HepG2 (cell line): ENCODE data around the gene NFIC. TPM values are rescaled to one million over a fixed set of nuclear protein-coding genes. Genes with fewer than 3 reads are reported as not detected.

ENCODE experiments used
- BATF2 ChIP-seq: sonication (generic); formaldehyde crosslinking; IDR thresholded peaks from 2 replicates; pipeline ENCODE4 v1.8.0; 2022; ENCODE audit warnings: mild to moderate bottlenecking, missing genetic modification reagents, moderate library complexity
- CBX5 ChIP-seq: sonication (generic); formaldehyde crosslinking; IDR thresholded peaks from 2 replicates; pipeline ENCODE4 v1.4.0; 2020; ENCODE audit warnings: missing genetic modification reagents, borderline replicate concordance
- ELF1 ChIP-seq: sonication (generic); formaldehyde crosslinking; IDR thresholded peaks from 2 replicates; pipeline ENCODE4 v1.4.0; 2020; ENCODE audit warnings: missing genetic modification reagents
- FOXP1 ChIP-seq, 2 experiments: fragments of 450-650 bp in 1 of 2; IDR thresholded peaks; 2 replicates each; pipeline ENCODE4 v1.6.1; 2017 to 2018; ENCODE audit warnings: antibody characterized with exemption in 1 of 2
- HBP1 ChIP-seq: IDR thresholded peaks from 2 replicates; pipeline ENCODE4 v1.6.1; 2016; ENCODE audit warnings: low read depth, control low read depth
- HDAC1 ChIP-seq: sonication (generic); formaldehyde crosslinking; IDR thresholded peaks from 2 replicates; pipeline ENCODE4 v1.5.1; 2020; ENCODE audit warnings: mild to moderate bottlenecking, missing genetic modification reagents
- HNRNPUL1 ChIP-seq: fragments of 200-400 bp; formaldehyde crosslinking; IDR thresholded peaks from 2 replicates; pipeline ENCODE4 v1.6.1; 2017; ENCODE audit warnings: low read depth, mild to moderate bottlenecking, low read length, moderate library complexity
- MTA3 ChIP-seq: sonication (generic); formaldehyde crosslinking; IDR thresholded peaks from 2 replicates; pipeline ENCODE4 v1.4.0; 2020; ENCODE audit warnings: missing genetic modification reagents
- MTERF4 ChIP-seq: sonication (generic); formaldehyde crosslinking; IDR thresholded peaks from 2 replicates; pipeline ENCODE4 v1.8.0; 2023; ENCODE audit warnings: mild to moderate bottlenecking, missing genetic modification reagents
- MYNN ChIP-seq: sonication (generic); formaldehyde crosslinking; IDR thresholded peaks from 2 replicates; pipeline ENCODE4 v1.4.0; 2020; ENCODE audit warnings: mild to moderate bottlenecking, low read depth, missing genetic modification reagents
- NPAS2 ChIP-seq: sonication (generic); formaldehyde crosslinking; IDR thresholded peaks from 2 replicates; pipeline ENCODE4 v1.8.0; 2022; ENCODE audit warnings: mild to moderate bottlenecking, missing genetic modification reagents, borderline replicate concordance
- PCBP2 ChIP-seq: fragments of 200-400 bp; formaldehyde crosslinking; optimal IDR thresholded peaks from 2 replicates; pipeline ENCODE3; 2018; ENCODE audit warnings: low read length, low read depth; ENCODE audit not compliant: poor library complexity, severe bottlenecking
- POLR2AphosphoS2 ChIP-seq: IDR thresholded peaks from 2 replicates; pipeline ENCODE4 v1.6.1; 2011; ENCODE audit warnings: low read depth, low read length, improper control_type of control experiment
- SNAPC4 ChIP-seq: sonication (generic); formaldehyde crosslinking; IDR thresholded peaks from 2 replicates; pipeline ENCODE4 v1.4.0; 2020; ENCODE audit warnings: mild to moderate bottlenecking, missing genetic modification reagents
- TCF7 ChIP-seq: sonication (generic); IDR thresholded peaks from 2 replicates; pipeline ENCODE4 v1.6.1; 2016; ENCODE audit warnings: antibody characterized with exemption, low read depth
- ZBTB20 ChIP-seq: sonication (generic); formaldehyde crosslinking; IDR thresholded peaks from 2 replicates; pipeline ENCODE4 v1.8.1; 2023; ENCODE audit warnings: missing genetic modification reagents, low read depth, mild to moderate bottlenecking, borderline replicate concordance
- ZC3H4 ChIP-seq: sonication (generic); formaldehyde crosslinking; IDR thresholded peaks from 2 replicates; pipeline ENCODE4 v1.4.0; 2020; ENCODE audit warnings: missing genetic modification reagents, borderline replicate concordance
- ZKSCAN1 ChIP-seq: fragments of 150-350 bp; IDR thresholded peaks from 2 replicates; pipeline ENCODE4 v1.6.1; 2014; ENCODE audit warnings: low read length
- ZNF329 ChIP-seq: sonication (generic); formaldehyde crosslinking; IDR thresholded peaks from 2 replicates; pipeline ENCODE4 v1.9.0; 2021; ENCODE audit warnings: low read depth, mild to moderate bottlenecking, missing genetic modification reagents
- ZNF333 ChIP-seq: sonication (generic); formaldehyde crosslinking; IDR thresholded peaks from 2 replicates; pipeline ENCODE4 v1.4.0; 2020; ENCODE audit warnings: mild to moderate bottlenecking, missing genetic modification reagents, borderline replicate concordance
- ZNF572 ChIP-seq: sonication (generic); formaldehyde crosslinking; IDR thresholded peaks from 2 replicates; pipeline ENCODE4 v1.5.1; 2020; ENCODE audit warnings: mild to moderate bottlenecking, missing genetic modification reagents
- polyA plus RNA-seq, 8 experiments: library from polyadenylated mRNA; depleted of rRNA in 3 of 8; stranded (reverse) in 7 of 8; unstranded in 1 of 8; fragments of >200 nt; fragmentation: Illumina TruSeq in 4 of 8; extraction: Trizol in 4 of 8; gene quantifications; 2 replicates each; pipeline versions ENCODE4 v1.2.1 to v1.2.3, GENCODE V29; 2011 to 2016; ENCODE audit warnings: low read depth in 4 of 8, missing spikeins in 1 of 8, mixed read lengths in 1 of 8; ENCODE audit not compliant: insufficient read depth in 1 of 8
- total RNA-seq, 5 experiments: library from RNA; depleted of rRNA; stranded (reverse); fragments of >200 nt; fragmentation: Illumina TruSeq; extraction: Trizol; gene quantifications; 2 replicates each; pipeline ENCODE4 v1.2.3, GENCODE V29; 2016; ENCODE audit warnings: low read depth in 1 of 5

NFIC gene
- total and polyA plus RNA-seq, 2 of the 13 experiments (the other 11 are each of a cell fraction or from before 2014, with no cell fraction given): 1.3 to 2.5 TPM

- TF ChIP-seq NPAS2 (no peak), MTERF4 (peak; percentile 53; the same call in 1 of the 2 replicates), MYNN (CRISPR knock-in tag) (0 out of 2 replicates have a peak, but pooled peaks have one; percentile 30), ELF1 (CRISPR knock-in tag) (no peak; the same call in 1 of the 2 replicates), HBP1 (CRISPR knock-in tag) (0 out of 2 replicates have a peak, but pooled peaks have one; percentile 34), ZNF333 (CRISPR knock-in tag) (peak; percentile 73; the same call in 1 of the 2 replicates), PCBP2 (no peak), ZBTB20 (CRISPR knock-in tag) (no peak), ZKSCAN1 (no peak), POLR2AphosphoS2 (no peak), SNAPC4 (peak; percentile 73; the same call in 1 of the 2 replicates), ZC3H4 (CRISPR knock-in tag) (no peak), FOXP1 (IDR thresholded peaks at IDR 0.05) (no peak), FOXP1 (CRISPR knock-in tag; IDR thresholded peaks at IDR 0.05) (no peak), MTA3 (CRISPR knock-in tag) (no peak), HNRNPUL1 (no peak), ZNF572 (no peak), HDAC1 (CRISPR knock-in tag) (peak; percentile 92), BATF2 (CRISPR knock-in tag) (peak; percentile 62; the same call in 1 of the 2 replicates), ZNF329 (no peak), CBX5 (CRISPR knock-in tag) (no peak), TCF7 (no peak)
Measured at GRCh38 chr19:3500429-3501101, 134.2 kb downstream of the NFIC start, which contains the start of gene DOHH (continued).
